Measurements from ENCODE around the gene ATAD3B.
"Not testable (repeated sequence)": the region's sequence is repeated elsewhere in the genome, so short reads cannot be mapped to it uniquely, and the experiment has no call there.

ATAD3B gene

GRCh38 chr1:1470626-1471388, 758 bp upstream of the ATAD3B start:
- peak overlapping the region; percentile 84 to 91 (median 90) for H3K27ac Mint-ChIP-seq

GRCh38 chr1:1472053-1472876, 700 bp downstream of the ATAD3B start:
- Mint-ChIP-seq H3K4me1 (peaks cover 13% of the 10 kb centered on the region), H3K4me3 (peak overlapping the region; percentile 80 to 87 (median 86)), H3K27ac (peak overlapping the region in 1 of 3 experiments; percentile 55)
- not testable (repeated sequence) for H3K36me3 Mint-ChIP-seq (ENCODE audit: low read depth); H3K9me3 Mint-ChIP-seq; H3K27me3 Mint-ChIP-seq (ENCODE audit: low read depth)

More at GRCh38 chr1:1470626-1471388, 758 bp upstream of the ATAD3B start:
- H3K4me1 Mint-ChIP-seq, result peaks cover 13% of the 10 kb centered on the region
- H3K27me3 Mint-ChIP-seq (ENCODE audit: low read depth), result no peaks in the 10 kb centered on the region
- no peaks in the 10 kb centered on the region for H3K9me3 Mint-ChIP-seq
- no peak for TF ChIP-seq CTCF (IDR thresholded peaks at IDR 0.05; ENCODE audit: unreplicated experiment in 3 of 3)
- no peaks in the 10 kb centered on the region for H3K36me3 Mint-ChIP-seq (ENCODE audit: low read depth)
- H3K4me3 Mint-ChIP-seq, result peak overlapping the region; percentile 89 to 96 (median 94)

- H3K27me3 Mint-ChIP-seq (ENCODE audit: low read depth), result not testable (repeated sequence)
Observed at GRCh38 chr1:1476011-1476410, 4.4 kb downstream of the ATAD3B start.

GRCh38 chr1:1477206-1477605, 5.6 kb downstream of the ATAD3B start:
- Mint-ChIP-seq H3K27ac (no peak overlapping the region), H3K36me3 (ENCODE audit: low read depth) (peaks cover 16% of the 10 kb centered on the region), H3K9me3 (no peaks in the 10 kb centered on the region), H3K27me3 (ENCODE audit: low read depth) (peaks cover 3% of the 10 kb centered on the region), H3K4me3 (no peak overlapping the region), H3K4me1 (no peaks in the 10 kb centered on the region)
- TF ChIP-seq CTCF (IDR thresholded peaks at IDR 0.05; ENCODE audit: unreplicated experiment in 3 of 3), result no peak

More at GRCh38 chr1:1476011-1476410, 4.4 kb downstream of the ATAD3B start:
- not testable (repeated sequence) for H3K4me1 Mint-ChIP-seq, H3K27ac Mint-ChIP-seq, H3K9me3 Mint-ChIP-seq, H3K4me3 Mint-ChIP-seq
- peaks cover 16% of the 10 kb centered on the region for H3K36me3 Mint-ChIP-seq (ENCODE audit: low read depth)

- no peak for TF ChIP-seq CTCF (IDR thresholded peaks at IDR 0.05; ENCODE audit: unreplicated experiment in 3 of 3)
- Mint-ChIP-seq H3K36me3 (ENCODE audit: low read depth) (peaks cover 16% of the 10 kb centered on the region), H3K27me3 (ENCODE audit: low read depth) (peaks cover 3% of the 10 kb centered on the region), H3K4me3 (no peak overlapping the region), H3K27ac (no peak overlapping the region), H3K9me3 (no peaks in the 10 kb centered on the region), H3K4me1 (no peaks in the 10 kb centered on the region)
Observed at GRCh38 chr1:1479547-1480487, 8.3 kb downstream of the ATAD3B start.

GRCh38 chr1:1480488-1480867, 8.9 kb downstream of the ATAD3B start:
- not testable (repeated sequence) for H3K4me3 Mint-ChIP-seq; H3K4me1 Mint-ChIP-seq; H3K27me3 Mint-ChIP-seq (ENCODE audit: low read depth); H3K9me3 Mint-ChIP-seq; H3K27ac Mint-ChIP-seq
- H3K36me3 Mint-ChIP-seq (ENCODE audit: low read depth), result peaks cover 16% of the 10 kb centered on the region

GRCh38 chr1:1481811-1482210, 10.2 kb downstream of the ATAD3B start:
- H3K27me3 Mint-ChIP-seq (ENCODE audit: low read depth); H3K9me3 Mint-ChIP-seq; H3K4me1 Mint-ChIP-seq; H3K27ac Mint-ChIP-seq; H3K4me3 Mint-ChIP-seq: not testable (repeated sequence)
- peaks cover 16% of the 10 kb centered on the region for H3K36me3 Mint-ChIP-seq (ENCODE audit: low read depth)

All from nephron (organoid).